C4-2B (cell line): ENCODE results near the gene ZNF823.

ENCODE experiments used
- H3K27ac ChIP-seq: fragments of 450-650 bp; 2 replicates; pipeline ENCODE4 v1.5.1; 2017
- ZFX ChIP-seq: fragments of 450-650 bp; IDR thresholded peaks from 2 replicates; pipeline ENCODE4 v1.6.1; 2017
- TF ChIP-seq, protein P1 (sequence below): fragments of 450-650 bp; conservative IDR thresholded peaks from 2 replicates; pipeline ENCODE4 v1.5.1; 2017; ENCODE audit warnings: mild to moderate bottlenecking

The ZNF823 gene

DNA sequence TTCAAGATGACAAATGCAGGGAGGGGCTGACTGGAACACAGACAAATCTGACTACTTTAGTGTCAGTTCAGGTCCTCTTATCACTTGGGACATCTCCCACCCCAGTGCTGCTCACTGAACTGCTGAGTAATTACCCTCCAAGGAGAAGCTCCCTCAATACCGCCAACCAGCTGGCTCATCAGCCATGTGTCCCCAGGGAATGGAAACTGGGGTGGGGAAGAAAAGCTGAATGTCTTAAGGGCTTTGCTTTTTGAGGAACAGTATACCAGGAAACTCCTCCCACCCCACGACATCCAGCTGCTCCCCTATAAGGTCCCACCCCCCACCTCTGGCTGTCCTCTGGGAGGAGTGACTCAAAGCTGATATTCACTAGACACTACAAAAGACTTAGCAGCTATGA is 2.0 kb downstream of the ZNF823 start:
- TF ChIP-seq, protein P1, sequence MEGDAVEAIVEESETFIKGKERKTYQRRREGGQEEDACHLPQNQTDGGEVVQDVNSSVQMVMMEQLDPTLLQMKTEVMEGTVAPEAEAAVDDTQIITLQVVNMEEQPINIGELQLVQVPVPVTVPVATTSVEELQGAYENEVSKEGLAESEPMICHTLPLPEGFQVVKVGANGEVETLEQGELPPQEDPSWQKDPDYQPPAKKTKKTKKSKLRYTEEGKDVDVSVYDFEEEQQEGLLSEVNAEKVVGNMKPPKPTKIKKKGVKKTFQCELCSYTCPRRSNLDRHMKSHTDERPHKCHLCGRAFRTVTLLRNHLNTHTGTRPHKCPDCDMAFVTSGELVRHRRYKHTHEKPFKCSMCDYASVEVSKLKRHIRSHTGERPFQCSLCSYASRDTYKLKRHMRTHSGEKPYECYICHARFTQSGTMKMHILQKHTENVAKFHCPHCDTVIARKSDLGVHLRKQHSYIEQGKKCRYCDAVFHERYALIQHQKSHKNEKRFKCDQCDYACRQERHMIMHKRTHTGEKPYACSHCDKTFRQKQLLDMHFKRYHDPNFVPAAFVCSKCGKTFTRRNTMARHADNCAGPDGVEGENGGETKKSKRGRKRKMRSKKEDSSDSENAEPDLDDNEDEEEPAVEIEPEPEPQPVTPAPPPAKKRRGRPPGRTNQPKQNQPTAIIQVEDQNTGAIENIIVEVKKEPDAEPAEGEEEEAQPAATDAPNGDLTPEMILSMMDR: no peak
- TF ChIP-seq ZFX: no peak
- H3K27ac ChIP-seq: no peak overlapping the region

DNA sequence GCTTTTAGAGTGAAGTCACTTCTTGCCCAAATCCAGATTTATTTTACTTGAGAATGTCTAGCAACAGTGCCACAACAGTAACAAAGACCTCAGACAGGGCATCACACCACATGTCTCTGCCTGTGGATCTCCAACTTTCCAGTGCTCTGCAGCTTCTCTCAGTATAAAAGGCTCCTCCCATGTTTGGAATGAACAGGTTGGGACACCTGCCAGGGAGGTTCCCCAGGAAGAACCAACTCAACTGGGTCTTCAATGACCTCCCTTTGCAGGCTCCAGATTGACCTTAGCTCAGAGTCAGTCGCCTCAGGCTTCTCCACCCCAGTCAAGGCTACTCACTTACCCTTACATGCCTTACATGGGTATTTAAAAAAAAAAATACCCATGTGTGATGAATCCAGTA is 3.4 kb downstream of the ZNF823 start:
- H3K27ac ChIP-seq: no peak overlapping the region
- TF ChIP-seq, protein P1: no peak
- no peak for TF ChIP-seq ZFX

- TF ChIP-seq ZFX: no peak
- TF ChIP-seq, protein P1: no peak
- peak overlapping the region; percentile 48 for H3K27ac ChIP-seq
Measured at GRCh38 chr19:11729586-11729985, 9.2 kb downstream of the ZNF823 start.

DNA sequence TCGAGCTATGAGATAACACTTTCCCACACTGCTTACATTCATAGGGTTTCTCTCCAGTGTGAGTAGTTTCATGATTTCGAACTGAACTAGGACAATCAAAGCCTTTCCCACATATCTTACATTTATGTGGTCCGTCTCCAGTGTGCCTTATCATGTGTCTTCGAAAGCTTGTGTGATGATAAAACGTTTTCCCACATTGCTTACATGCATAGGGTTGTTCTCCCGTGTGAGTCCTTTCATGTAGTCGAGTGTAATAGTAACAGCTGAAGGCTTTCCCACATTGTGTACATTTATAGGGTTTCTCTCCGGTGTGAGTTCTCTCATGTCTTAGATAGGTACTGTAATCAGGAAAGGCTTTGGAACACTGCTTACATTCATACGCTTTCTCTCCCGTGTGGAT is 16.3 kb downstream of the ZNF823 start:
- no peak overlapping the region for H3K27ac ChIP-seq
- TF ChIP-seq ZFX: no peak
- TF ChIP-seq, protein P1: no peak

- no peak for TF ChIP-seq ZFX
- TF ChIP-seq, protein P1: no peak
- no peak overlapping the region for H3K27ac ChIP-seq
Measured at GRCh38 chr19:11721681-11722080, 17.1 kb downstream of the ZNF823 start.

GRCh38 chr19:11710313-11710712 is 28.4 kb downstream of the ZNF823 start:
- TF ChIP-seq ZFX: no peak
- TF ChIP-seq, protein P1: no peak
- no peak overlapping the region for H3K27ac ChIP-seq

DNA sequence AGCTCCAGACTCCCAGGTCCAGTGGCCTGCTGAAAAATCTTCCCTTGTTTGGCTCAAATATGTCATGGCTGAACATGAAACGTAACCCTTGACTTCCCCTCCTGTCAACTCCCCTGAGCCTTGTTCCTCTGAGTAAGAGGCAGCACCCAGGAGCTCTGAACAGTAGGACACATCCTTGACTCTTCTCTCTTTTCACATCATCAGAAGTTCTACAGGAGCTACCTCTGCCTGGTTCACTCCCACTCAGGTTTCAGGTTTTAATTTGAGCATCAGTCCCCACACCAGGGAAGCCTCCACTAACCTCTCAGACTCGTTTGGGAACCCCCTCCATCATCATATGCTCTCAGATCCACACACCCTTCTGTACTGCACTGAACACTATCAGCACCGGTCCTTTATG is 30.3 kb downstream of the ZNF823 start:
- TF ChIP-seq, protein P1: no peak
- no peak for TF ChIP-seq ZFX
- H3K27ac ChIP-seq: no peak overlapping the region
